Activated T-cell treated with anti-CD3 and anti-CD28 coated beads for 48 hours (primary cell): ENCODE measurements around the gene LDB1.

ENCODE experiments used
- DNase-seq: peaks from one replicate; pipeline ENCODE4 v3.0.0-alpha.2; 2020; ENCODE audit warnings: low read depth

LDB1 gene, protein sequence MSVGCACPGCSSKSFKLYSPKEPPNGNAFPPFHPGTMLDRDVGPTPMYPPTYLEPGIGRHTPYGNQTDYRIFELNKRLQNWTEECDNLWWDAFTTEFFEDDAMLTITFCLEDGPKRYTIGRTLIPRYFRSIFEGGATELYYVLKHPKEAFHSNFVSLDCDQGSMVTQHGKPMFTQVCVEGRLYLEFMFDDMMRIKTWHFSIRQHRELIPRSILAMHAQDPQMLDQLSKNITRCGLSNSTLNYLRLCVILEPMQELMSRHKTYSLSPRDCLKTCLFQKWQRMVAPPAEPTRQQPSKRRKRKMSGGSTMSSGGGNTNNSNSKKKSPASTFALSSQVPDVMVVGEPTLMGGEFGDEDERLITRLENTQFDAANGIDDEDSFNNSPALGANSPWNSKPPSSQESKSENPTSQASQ

DNA sequence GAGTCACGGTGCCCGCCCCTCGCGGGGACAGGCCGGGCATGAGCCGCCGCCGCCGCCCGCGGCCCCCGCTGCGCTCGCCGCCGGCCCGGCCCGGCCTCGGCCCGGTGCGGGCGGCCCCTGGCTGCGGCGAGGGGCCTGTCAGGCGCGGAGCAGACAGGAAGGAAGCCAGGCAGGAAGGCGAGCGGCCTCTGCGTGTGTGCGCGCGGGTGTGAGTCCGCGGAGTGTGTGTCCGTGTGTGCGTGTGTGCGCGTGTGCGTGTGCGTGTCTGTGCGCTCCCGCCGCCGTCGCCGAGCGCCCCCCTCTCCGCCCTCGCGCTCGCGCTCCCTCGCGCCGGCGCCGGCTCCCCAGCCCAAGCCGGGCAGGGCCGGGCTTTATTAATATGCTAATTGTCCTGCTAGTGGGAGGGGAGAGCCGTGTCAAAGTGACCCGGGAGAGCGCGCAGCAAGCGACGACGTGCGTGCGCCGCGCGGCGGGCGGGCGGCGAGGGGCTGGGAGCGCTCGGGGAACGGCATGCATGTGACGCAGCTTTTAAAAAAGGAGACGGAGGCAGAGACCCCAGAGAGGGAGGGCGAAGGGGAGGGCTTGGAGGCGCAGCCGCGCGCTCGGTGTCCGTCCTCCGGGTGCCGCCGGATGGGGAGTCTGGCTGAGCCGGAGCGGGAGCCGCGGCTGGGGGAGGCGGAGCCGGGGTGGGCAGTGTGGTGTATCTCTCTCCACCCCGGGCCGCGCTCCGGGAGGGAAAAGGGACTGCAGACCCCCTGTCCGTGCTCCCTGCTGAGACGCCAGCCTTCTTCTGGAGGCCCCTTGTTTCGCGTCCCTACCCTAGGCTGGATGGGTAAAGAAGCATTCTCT, at the start of gene LDB1:
LDB1 (minus strand) TSS at position 227 of the 849 bp plus-strand sequence. CDS start 258 bp downstream, outside the sequence.
- peak; percentile 59 for DNase-seq

DNA sequence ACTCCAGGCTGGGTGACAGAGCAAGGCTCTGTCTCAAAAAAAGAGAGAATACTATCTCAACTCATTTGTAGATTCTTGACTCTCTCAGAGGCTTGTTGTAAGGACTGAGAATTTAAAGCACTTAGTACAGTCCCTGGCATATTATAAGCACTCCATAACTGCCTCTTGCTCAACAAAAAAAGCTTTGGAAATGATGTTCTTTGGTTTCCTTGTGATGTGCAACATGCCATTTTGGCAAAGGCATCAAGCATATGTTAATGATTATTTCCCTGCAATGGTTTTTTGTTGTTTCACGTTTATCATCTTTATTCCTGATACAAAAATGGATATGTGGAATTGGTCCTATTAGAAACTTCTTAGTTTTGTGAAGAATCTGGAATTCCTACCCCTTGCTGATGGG, 47.7 kb upstream of the LDB1 start:
- no peak for DNase-seq

DNA sequence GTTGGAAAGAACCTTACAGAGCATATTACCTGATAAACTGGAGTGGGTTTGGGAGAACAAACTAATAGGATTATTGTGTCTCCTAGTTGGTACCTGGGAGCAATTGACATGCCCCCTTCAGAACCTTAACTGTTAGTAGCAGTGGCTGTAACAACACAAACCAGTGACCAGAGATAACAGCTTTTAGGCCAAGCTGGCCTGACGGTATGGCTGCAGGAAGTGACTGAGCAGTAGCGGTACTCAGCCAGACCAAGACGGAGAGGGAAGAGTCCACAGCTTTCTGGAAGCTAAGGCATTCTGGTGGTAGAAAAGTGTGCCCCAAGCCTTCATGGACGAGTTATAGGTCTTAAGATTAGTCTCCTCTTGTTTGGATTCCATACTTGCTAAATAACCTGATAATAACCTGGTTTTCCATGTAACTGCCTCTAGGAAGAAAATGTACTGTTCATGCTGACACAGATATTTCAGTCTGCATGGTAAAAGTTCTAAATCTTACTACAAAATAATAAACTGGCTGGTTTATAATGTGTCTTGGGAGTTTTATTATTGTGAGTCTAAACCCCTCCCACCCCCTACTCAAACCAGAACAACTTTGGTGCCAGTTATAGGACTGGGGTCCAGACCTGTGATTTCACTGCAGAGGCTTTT, 43.3 kb upstream of the LDB1 start:
- DNase-seq, result no peak

- DNase-seq, result no peak
These were observed 39.7 kb upstream of the LDB1 start for GRCh38 chr10:102159831-102160230.

DNA sequence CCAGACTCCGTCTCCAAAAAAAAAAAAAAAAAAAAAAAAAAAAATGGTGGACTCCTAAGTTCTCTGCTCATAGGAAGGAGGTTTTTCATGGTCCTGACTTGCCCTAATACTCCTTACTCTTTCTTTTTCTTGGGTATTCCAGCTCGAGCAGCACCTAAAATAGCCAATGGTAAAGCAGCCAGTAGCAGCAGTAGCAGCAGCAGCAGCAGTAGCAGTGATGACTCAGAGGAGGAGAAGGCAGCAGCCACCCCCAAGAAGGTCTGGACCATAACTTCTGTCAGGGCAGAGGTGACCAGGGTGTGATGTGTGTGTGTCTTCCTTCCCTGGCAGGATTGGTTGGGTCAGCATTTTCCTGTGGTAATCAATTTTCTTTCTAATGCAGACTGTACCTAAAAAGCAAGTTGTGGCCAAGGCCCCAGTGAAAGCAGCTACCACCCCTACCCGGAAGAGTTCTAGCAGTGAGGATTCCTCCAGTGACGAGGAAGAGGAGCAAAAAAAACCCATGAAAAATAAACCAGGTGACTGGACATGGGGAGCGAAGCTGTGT, 39.0 kb upstream of the LDB1 start:
- DNase-seq, result no peak

- no peak for DNase-seq
These were observed 37.1 kb upstream of the LDB1 start for GRCh38 chr10:102157224-102157623.

DNA sequence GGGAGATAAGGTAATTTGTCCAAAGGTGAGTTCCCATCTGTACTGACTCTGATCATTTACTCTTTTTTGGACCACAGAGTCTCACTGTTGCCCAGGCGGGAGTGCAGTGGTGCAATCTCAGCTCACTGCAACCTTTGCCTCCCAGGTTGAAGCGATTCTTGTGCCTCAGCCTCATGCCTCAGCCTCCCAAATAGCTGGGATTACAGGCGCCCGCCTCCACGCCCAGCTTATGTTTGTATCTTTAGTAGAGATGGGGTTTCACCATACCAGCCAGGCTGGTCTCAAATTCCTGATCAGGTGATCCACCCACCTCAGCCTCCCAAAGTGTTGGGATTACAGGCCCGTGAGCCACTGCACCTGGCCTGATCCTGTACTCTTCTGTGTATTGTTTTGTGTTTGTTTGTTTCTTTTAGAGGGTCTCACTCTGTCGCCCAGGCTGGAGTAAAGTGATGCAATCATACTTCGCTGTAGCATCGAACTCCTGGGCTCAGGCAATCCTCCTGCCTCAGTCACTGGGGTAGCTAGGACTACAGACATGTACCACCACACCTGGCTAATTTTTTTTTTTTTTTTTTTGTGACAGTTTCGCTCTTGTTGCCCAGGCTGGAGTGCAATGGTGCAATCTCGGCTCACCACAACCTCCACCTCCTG, 34.4 kb upstream of the LDB1 start:
- DNase-seq, result no peak

DNA sequence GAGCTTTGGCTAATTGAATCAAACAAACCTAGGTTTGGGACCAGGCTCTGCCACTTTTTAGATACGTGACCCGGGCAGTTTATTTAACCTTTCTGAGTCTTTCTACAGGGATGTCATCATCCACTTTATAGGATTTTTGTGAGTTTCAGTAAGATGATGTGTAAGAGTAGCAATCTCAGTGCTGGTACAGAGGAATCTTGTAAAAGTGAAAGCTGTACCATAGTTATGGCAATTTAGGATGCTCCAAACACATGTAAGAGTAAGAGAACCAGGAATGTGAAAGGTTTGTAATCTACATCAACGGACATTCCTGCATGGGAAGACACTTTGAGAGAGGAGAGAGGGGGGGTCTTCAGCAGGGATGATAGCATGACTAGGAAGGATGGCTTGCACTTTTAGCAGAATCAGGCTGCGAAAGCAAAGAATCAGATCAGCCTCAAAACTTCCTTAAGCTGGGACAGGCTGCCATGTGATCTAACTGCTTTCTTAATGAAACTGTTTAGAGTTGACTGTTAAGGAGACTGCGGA, 33.0 kb upstream of the LDB1 start:
- no peak for DNase-seq

- DNase-seq, result peak; percentile 50
These were observed 32.4 kb upstream of the LDB1 start for GRCh38 chr10:102152545-102152890.

DNA sequence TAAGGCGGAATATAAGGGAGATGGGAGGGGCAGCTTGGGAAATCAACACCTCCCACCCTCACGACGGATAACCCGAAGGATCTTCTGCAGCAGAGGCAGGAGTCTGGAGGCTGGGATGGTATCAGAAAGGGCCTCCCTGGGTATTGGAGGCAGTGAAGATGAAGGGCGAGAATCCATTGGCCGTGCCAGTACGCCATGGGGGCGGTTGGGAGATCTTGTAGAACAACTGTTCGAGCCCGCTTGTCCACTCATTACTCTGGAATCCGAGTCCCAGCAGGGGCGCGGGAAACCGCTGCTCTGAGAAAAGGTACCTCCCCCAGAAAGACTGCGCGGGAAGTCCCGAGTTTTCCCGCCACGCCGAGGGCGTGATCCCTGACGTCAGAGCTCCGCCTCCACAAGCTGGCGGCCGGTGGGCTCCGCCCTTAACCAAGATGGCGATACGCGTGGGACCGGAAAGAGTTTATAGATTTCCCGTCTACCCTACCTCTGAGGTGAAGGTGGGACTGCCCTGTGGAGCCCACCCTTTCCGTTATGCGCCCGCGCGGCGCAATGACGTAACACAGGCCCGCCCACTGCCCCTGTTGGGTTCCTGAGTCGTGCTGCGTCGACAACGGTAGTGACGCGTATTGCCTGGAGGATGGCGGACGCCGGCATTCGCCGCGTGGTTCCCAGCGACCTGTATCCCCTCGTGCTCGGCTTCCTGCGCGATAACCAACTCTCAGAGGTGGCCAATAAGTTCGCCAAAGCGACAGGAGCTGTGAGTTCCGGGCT, 31.8 kb upstream of the LDB1 start, which contains the start of gene NOLC1:
NOLC1 (plus strand) TSS at position 616 of the 771 bp plus-strand sequence; CDS start at position 638, 22 bp downstream.
- DNase-seq, result peak; percentile 100

GRCh38 chr10:102150970-102151773, 31.0 kb upstream of the LDB1 start:
- no peak for DNase-seq

- DNase-seq, result no peak
These were observed 28.1 kb upstream of the LDB1 start for GRCh38 chr10:102148275-102148674.

- DNase-seq, result no peak
These were observed 27.4 kb upstream of the LDB1 start for GRCh38 chr10:102147561-102147960.

DNA sequence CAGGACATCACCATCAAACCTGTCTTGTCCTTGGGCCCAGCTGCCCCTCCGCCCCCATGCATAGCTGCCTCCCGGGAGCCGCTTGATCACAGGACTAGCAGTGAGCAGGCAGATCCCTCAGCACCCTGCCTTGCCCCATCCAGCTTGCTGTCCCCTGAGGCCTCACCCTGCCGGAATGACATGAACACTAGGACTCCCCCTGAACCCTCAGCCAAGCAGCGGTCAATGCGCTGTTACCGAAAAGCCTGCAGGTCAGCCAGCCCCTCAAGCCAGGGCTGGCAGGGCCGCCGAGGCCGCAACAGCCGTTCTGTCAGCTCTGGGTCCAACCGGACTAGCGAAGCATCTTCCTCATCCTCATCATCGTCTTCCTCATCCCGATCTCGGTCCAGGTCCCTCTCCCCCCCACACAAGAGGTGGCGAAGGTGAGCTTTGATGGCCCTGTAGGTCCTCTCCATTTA, 26.8 kb upstream of the LDB1 start:
- no peak for DNase-seq

DNA sequence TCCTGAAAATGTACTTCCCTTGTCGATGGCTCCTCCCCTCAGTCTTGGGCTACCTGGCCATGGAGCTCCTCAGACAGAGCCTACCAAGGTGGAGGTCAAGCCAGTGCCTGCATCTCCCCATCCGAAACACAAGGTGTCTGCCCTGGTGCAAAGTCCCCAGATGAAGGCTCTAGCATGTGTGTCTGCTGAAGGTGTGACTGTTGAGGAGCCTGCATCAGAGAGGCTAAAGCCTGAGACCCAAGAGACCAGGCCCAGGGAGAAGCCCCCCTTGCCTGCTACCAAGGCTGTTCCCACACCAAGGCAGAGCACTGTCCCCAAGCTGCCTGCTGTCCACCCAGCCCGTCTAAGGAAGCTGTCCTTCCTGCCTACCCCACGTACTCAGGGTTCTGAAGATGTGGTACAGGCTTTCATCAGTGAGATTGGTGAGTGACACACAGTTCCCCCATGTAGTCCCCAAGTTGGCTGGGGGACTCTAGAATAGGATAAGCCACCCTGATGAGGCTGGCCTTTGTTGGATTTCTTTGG, 21.5 kb upstream of the LDB1 start:
- DNase-seq, result no peak

DNA sequence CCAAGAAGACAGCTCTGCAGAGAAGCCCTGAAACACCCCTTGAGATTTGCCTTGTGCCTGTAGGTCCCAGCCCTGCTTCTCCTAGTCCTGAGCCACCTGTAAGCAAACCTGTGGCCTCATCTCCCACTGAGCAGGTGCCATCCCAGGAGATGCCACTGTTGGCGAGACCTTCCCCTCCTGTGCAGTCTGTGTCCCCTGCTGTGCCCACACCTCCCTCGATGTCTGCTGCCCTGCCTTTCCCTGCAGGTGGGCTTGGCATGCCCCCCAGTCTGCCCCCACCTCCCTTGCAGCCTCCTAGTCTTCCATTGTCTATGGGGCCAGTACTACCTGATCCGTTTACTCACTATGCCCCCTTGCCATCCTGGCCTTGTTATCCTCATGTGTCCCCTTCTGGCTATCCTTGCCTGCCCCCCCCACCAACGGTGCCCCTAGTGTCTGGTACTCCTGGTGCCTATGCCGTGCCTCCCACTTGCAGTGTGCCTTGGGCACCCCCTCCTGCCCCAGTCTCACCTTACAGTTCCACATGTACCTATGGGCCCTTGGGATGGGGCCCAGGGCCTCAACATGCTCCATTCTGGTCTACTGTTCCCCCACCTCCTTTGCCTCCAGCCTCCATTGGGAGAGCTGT, 20.9 kb upstream of the LDB1 start:
- no peak for DNase-seq

DNA sequence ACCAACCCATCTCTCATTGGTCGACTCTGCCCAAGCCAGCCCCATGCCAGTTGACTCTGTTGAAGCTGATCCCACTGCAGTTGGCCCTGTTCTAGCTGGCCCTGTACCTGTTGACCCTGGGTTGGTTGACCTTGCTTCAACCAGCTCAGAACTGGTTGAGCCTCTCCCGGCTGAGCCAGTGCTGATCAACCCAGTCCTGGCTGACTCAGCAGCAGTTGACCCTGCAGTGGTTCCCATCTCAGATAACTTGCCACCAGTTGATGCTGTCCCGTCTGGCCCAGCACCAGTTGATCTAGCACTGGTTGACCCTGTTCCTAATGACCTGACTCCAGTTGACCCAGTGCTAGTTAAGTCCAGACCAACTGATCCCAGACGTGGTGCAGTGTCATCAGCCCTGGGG, 20.1 kb upstream of the LDB1 start:
- DNase-seq, result no peak

- no peak for DNase-seq
These were observed 19.3 kb upstream of the LDB1 start for GRCh38 chr10:102139281-102140110.
